ENCODE results near the gene ASTN2.

Gene ASTN2

DNA sequence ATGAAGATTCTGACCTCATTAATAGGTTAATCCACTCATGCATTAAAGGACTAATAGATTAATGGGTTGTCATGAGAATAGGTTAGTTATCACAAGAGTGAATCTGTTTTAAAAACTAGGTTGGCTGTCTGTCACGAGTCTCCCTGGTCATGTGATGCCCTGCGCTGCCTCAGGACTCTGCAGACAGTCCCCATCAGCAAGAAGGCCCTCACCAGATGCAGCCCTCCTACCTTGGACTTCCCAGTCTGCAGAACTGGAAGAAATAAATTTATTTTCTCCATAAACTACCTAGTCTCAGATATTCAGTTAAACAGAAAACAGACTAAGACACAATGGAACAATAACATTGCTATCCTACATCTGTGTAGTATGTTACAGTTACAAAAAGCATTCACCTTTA is 227.4 kb downstream of the ASTN2 start:
- Mint-ChIP-seq H3K36me3 (ENCODE audit: low read depth) (no peaks in the 10 kb centered on the region), H3K4me1 (ENCODE audit: low read depth) (no peaks in the 10 kb centered on the region), H3K27me3 (ENCODE audit: low read depth) (no peaks in the 10 kb centered on the region), H3K4me3 (no peak overlapping the region), H3K9me3 (no peaks in the 10 kb centered on the region), H3K27ac (no peak overlapping the region)

DNA sequence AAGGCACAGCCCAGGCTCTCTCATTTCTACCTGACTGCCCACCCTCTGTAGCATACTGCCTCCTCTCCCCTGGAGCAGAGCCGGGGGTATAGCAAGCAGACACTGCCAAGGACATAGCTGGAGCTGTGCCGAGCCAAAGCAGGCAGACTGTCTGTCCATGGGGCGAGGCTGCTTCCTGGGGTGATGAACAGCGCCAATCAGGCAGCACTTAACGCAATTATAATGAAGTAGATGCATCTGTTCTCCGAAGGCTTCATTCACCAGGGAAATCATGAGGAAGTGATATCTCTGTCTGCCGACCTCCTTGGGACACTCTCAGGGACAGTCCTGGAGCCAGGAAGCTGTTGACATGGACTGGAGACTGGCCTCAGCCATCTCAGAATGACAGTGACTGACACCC is 230.7 kb downstream of the ASTN2 start:
- H3K27me3 Mint-ChIP-seq (ENCODE audit: low read depth) = no peaks in the 10 kb centered on the region

DNA sequence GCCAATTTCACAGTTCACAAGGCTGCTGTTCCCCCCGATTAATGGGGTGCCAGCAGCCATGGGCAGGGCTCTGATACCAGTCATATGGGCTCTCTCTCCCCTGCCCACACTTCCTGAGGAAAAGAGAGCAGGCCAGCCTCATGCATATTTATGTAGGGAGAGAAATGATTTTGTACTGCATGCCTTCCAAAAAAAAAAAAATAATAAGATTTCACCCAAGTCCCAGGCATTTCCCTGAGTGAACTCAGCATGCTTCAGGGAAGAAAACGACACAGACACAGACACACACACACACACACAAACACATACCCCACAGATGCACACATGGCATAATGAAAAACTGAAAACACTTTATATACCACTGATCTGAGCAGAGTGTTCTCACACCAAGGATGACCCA is 232.8 kb downstream of the ASTN2 start:
- H3K36me3 Mint-ChIP-seq (ENCODE audit: low read depth) = no peaks in the 10 kb centered on the region
- H3K27me3 Mint-ChIP-seq (ENCODE audit: low read depth) = no peaks in the 10 kb centered on the region
- no peaks in the 10 kb centered on the region for H3K4me1 Mint-ChIP-seq (ENCODE audit: low read depth)
- H3K27ac Mint-ChIP-seq = no peak overlapping the region
- no peaks in the 10 kb centered on the region for H3K9me3 Mint-ChIP-seq
- no peak overlapping the region for H3K4me3 Mint-ChIP-seq

More for the DNA sequence above, 230.7 kb downstream of the ASTN2 start:
- Mint-ChIP-seq H3K36me3 (ENCODE audit: low read depth) (no peaks in the 10 kb centered on the region), H3K9me3 (no peaks in the 10 kb centered on the region), H3K4me1 (ENCODE audit: low read depth) (no peaks in the 10 kb centered on the region), H3K4me3 (no peak overlapping the region), H3K27ac (no peak overlapping the region)

DNA sequence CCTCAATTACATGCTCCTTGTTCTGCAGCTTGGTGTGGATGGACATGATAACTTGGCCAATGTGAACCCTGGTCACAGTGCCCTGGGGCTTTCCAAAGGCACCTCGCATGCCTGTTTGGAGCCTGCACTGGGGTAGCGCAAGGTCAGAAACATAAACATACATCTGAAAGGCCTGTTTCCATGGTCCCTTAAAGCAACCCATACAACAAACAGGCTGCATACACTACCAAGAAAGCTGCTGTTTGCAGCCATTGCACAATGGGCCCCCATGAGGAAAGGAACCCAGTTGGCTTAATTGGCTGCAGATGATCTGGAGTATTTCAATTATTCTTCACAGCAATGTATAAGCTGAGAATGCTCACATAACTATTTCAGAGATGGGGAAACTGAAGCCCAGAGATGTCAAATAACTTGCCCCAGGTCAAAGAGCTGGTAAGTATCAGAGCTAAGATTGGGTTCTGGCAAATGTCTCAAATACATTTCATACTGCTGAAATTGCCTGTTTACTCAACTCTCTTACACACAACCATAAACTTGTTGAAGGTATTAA is 233.9 kb downstream of the ASTN2 start:
- Mint-ChIP-seq H3K4me1 (ENCODE audit: low read depth) (no peaks in the 10 kb centered on the region), H3K4me3 (no peak overlapping the region), H3K27me3 (ENCODE audit: low read depth) (no peaks in the 10 kb centered on the region), H3K9me3 (no peaks in the 10 kb centered on the region), H3K36me3 (ENCODE audit: low read depth) (no peaks in the 10 kb centered on the region), H3K27ac (no peak overlapping the region)

DNA sequence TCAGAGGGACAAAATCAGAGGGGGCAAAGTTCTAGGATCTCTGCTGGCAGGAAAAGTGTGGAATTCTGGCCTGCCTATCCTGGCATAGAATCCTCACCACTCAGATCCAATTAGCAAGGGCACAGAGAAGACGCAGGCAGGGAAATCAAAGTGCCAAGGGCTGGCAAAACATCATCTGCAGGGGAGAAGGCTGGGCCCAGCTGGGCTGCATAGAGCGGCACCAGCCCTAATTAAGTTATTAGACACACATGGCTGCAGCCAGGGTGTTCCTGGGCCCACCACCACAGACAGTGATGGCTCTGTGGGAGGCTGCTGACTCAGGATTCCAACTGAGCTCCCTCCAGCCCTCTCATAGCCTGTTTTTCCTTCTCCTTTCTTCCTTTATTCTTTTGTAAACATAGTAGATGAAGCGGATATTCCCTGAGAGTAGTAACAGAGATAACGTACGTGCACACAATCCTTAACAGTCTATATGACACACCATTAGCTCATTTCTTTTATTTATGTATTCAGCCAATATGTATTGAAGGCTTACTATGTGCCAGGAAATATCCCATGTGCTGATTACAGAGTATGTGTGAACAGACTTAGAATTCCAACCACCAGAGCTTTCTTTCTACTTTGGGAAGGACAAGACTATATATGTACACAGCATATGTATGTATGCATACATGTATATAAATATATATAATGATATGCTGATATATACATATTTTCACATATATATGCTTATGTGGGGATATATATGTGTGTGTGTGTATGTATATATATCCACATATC is 236.1 kb downstream of the ASTN2 start:
- H3K27ac Mint-ChIP-seq = no peak overlapping the region
- no peaks in the 10 kb centered on the region for H3K4me1 Mint-ChIP-seq (ENCODE audit: low read depth)
- H3K36me3 Mint-ChIP-seq (ENCODE audit: low read depth) = no peaks in the 10 kb centered on the region
- H3K9me3 Mint-ChIP-seq = no peaks in the 10 kb centered on the region
- no peaks in the 10 kb centered on the region for H3K27me3 Mint-ChIP-seq (ENCODE audit: low read depth)
- no peak overlapping the region for H3K4me3 Mint-ChIP-seq

DNA sequence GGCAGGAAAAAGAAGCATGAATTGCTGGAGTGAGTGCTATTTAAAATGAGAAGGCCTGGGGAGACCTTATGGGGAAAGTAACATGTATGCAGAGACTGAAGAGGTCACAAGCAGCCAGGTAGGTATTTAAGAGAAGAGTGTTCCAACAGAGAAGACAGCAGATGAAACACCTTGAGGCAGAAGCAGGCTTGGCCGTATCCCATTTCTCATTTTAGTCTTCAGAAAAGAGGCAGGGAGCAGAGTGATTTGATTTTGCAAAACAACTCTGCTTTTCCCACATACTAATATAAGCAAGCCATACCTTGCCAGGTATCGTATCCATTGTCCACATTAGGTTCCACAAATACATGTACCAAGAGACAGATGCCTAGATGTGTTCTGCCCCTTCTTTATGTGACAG is 244.3 kb downstream of the ASTN2 start:
- Mint-ChIP-seq H3K27me3 (ENCODE audit: low read depth) (no peaks in the 10 kb centered on the region), H3K4me1 (ENCODE audit: low read depth) (no peaks in the 10 kb centered on the region), H3K27ac (no peak overlapping the region), H3K36me3 (ENCODE audit: low read depth) (no peaks in the 10 kb centered on the region), H3K9me3 (no peaks in the 10 kb centered on the region), H3K4me3 (no peak overlapping the region)

DNA sequence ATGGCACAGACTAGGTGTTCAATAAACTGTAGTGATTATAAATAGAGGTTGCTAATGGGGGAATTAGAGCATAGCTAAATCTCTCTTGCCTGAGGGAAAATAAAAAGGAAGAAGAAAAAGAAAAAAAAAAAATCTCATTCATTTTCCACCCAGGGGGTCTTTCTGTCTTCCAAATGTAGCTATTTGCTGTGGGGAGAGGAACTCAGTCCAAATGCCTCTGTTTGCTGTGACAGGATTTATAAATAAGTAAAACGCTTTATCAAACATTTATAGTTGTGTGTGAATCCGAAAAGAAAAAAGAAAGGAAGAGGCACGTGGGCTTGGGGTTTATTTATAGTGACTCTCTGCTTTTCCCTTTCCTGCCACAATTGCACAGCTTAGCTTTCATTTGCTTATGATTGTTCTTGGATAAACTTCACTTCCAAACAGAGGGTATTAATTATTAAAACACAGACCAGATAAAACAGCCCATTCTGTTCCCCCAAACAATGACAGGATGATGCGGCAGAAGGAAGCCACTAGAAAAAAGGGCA is 245.7 kb downstream of the ASTN2 start:
- Mint-ChIP-seq H3K4me1 (ENCODE audit: low read depth) (no peaks in the 10 kb centered on the region), H3K27me3 (ENCODE audit: low read depth) (no peaks in the 10 kb centered on the region), H3K9me3 (no peaks in the 10 kb centered on the region), H3K27ac (no peak overlapping the region), H3K36me3 (ENCODE audit: low read depth) (no peaks in the 10 kb centered on the region), H3K4me3 (no peak overlapping the region)

DNA sequence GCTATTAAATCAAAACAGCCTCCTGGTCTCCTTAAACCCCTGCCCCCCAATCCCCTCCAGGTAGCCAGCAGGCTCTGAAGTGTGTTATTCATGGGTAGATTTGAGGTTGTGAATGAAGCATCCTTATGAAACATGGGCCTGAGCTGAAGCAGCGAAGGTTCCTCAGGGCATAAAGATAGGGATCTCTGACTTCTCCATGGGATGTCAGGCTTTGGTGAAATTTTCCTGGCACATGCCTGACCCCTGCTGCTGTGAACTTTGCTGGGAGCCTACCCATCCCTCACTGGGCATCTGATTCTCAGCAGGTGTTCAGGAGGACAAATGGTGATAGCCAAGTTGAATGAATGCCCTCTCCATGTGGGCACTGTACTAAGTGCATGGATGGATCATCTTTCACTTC is 250.3 kb downstream of the ASTN2 start:
- H3K27ac Mint-ChIP-seq = no peak overlapping the region
- no peaks in the 10 kb centered on the region for H3K27me3 Mint-ChIP-seq (ENCODE audit: low read depth)
- H3K9me3 Mint-ChIP-seq = no peaks in the 10 kb centered on the region
- H3K4me1 Mint-ChIP-seq (ENCODE audit: low read depth) = no peaks in the 10 kb centered on the region
- no peaks in the 10 kb centered on the region for H3K36me3 Mint-ChIP-seq (ENCODE audit: low read depth)
- H3K4me3 Mint-ChIP-seq = no peak overlapping the region

DNA sequence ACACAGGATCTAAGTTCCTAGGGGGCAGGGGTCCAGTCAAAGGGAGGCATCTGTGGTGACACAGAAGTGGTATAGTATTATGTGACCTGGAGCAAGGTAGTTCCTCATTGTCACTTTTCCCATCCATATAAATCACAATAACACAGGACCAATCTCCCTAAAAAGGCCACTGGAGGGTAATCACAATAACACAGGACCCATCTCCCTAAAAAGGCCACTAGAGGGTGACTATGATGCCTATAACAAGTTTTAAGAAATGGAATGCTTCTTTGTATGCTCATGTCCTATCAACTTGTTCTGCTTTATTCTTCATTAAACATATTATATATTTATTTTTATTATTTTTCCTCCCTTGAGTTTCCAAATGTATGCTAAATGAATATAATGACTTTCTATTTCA is 254.6 kb downstream of the ASTN2 start:
- Mint-ChIP-seq H3K27ac (no peak overlapping the region), H3K36me3 (ENCODE audit: low read depth) (no peaks in the 10 kb centered on the region), H3K4me1 (ENCODE audit: low read depth) (no peaks in the 10 kb centered on the region), H3K4me3 (no peak overlapping the region), H3K27me3 (ENCODE audit: low read depth) (no peaks in the 10 kb centered on the region), H3K9me3 (no peaks in the 10 kb centered on the region)

DNA sequence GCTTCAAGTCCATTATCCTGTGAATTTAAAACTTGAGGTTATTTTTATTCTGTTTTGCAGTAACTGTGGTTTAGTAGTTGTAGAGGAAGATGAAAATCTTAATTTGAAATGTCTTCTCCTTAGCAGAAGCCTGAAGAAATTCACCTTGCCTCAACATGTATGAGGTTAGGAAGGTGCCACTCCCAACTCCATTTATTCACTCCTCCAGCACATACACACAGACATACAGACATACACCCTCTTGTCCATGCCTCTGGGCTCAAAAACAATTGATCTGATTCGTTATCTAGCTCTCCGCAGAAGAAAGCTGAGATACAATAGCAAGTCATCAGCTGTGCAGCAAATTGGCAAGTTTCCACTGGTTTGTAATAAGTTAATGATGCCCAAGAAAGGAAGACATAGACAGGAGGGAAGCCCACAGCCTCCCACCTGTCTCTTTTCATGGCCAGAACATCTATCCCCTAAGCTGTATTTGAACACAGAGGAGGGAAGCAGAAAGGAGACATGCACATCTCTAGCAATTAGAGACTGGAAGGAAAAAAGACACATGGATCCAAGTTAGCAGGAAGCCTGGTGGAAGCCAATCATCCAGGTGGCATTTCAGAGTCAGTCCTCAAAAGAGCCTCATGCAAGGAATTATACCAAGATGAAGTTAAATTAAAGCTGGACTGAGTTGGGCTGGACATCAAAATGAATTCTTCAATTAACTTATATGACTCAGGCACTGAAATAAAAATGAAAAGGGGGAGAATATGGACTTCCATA is 257.9 kb downstream of the ASTN2 start:
- Mint-ChIP-seq H3K36me3 (ENCODE audit: low read depth) (no peaks in the 10 kb centered on the region), H3K4me1 (ENCODE audit: low read depth) (no peaks in the 10 kb centered on the region), H3K27ac (no peak overlapping the region), H3K4me3 (no peak overlapping the region), H3K9me3 (no peaks in the 10 kb centered on the region), H3K27me3 (ENCODE audit: low read depth) (no peaks in the 10 kb centered on the region)

DNA sequence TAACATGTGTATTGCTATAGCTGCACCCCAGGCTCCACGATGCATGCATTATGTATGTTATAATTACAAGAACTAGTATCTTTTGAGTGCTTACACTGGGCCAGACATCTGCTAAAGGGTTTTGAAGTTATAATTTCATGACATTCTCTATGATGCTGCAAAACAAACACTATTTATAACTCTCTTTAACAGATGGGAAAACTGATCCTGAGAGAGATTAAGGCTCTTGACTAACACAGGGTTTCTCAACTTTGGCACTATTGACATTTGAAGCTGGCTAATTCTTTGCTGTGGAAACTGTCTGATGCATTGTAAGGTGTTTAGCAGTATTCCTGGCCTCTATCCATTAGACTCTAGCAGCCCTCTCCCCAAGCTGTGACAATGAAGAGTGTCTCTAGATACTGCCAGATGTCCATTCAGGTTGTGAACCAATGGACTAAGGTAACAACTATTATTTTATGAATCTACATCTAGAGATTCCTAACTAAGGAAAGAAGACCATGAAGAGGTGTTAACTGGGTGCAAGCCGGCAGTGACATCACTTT is 258.6 kb downstream of the ASTN2 start:
- no peak overlapping the region for H3K4me3 Mint-ChIP-seq
- H3K9me3 Mint-ChIP-seq = no peaks in the 10 kb centered on the region
- no peaks in the 10 kb centered on the region for H3K4me1 Mint-ChIP-seq (ENCODE audit: low read depth)
- no peaks in the 10 kb centered on the region for H3K27me3 Mint-ChIP-seq (ENCODE audit: low read depth)
- no peak overlapping the region for H3K27ac Mint-ChIP-seq
- no peaks in the 10 kb centered on the region for H3K36me3 Mint-ChIP-seq (ENCODE audit: low read depth)

DNA sequence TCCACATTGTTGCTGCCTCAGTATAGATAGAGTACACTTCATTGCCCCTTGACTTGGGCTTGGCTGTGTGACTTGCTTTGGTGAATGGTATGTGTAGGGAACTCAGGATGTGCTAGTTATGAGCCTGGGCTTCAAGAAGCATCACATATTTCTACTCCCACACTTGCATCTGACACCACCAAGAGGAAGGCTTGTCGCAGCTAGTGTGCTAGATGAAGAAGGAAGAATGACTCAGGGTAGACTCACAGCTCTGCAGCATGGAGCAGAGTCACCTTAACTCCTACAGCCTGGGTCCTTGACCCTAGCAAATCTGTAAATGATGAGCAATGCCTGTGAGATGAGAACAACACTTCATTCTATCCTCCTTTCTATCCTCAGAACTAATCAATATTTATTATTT is 261.8 kb downstream of the ASTN2 start:
- no peak overlapping the region for H3K27ac Mint-ChIP-seq
- H3K4me3 Mint-ChIP-seq = no peak overlapping the region
- H3K9me3 Mint-ChIP-seq = no peaks in the 10 kb centered on the region
- H3K36me3 Mint-ChIP-seq (ENCODE audit: low read depth) = no peaks in the 10 kb centered on the region
- H3K27me3 Mint-ChIP-seq (ENCODE audit: low read depth) = no peaks in the 10 kb centered on the region
- H3K4me1 Mint-ChIP-seq (ENCODE audit: low read depth) = no peaks in the 10 kb centered on the region

DNA sequence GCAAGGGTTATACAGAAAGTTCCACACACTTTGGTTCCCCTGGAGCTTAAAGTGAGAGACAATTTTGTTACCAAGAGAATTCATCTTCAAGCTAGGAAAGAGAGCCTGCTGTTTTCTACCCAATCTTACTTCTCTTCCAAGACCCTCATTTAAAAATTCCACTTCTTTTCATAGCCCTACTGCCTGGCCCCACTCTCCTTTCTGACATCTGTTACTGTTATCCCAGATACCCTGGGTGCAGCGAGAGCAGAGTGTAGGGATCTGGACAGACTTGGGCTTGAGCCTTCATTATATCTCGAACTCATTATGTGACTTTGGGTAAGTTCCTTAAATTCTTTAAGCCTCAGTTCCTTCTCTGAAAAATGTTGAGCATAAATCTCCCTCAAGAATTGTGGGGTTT is 263.1 kb downstream of the ASTN2 start:
- H3K36me3 Mint-ChIP-seq (ENCODE audit: low read depth) = no peaks in the 10 kb centered on the region
- no peaks in the 10 kb centered on the region for H3K9me3 Mint-ChIP-seq
- no peak overlapping the region for H3K4me3 Mint-ChIP-seq
- H3K4me1 Mint-ChIP-seq (ENCODE audit: low read depth) = no peaks in the 10 kb centered on the region
- H3K27me3 Mint-ChIP-seq (ENCODE audit: low read depth) = no peaks in the 10 kb centered on the region
- H3K27ac Mint-ChIP-seq = no peak overlapping the region

DNA sequence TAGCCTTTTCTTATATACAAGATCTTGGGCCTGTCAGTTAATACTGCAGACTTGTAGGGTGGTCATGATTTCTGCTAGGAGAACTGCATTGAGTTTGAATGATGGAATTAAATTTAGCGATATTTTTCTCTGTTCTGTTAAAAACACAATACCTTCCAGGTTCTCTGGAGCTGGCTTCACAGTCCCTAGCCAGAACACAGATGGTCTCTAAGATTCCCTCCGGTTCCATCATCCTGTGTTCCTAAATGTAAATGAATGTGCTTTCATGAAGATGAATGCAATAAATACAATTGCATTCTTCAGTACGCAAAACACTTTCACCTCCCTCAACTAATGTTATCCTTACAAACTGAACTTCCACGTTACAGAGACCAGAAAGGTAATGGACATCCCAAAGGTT is 264.9 kb downstream of the ASTN2 start:
- Mint-ChIP-seq H3K4me1 (ENCODE audit: low read depth) (no peaks in the 10 kb centered on the region), H3K36me3 (ENCODE audit: low read depth) (no peaks in the 10 kb centered on the region), H3K27me3 (ENCODE audit: low read depth) (no peaks in the 10 kb centered on the region), H3K9me3 (no peaks in the 10 kb centered on the region), H3K4me3 (no peak overlapping the region), H3K27ac (no peak overlapping the region)

Data from T-helper 1 cell treated with Interleukin-12 subunit alpha and Interleukin-12 subunit beta and Interleukin-4 antibody, amounts not matched to agents 30 μg/mL and 1 μg/mL, for 36 hours (primary cell).